Neutrophil (primary cell): ENCODE data around the gene OR7D4.

ENCODE experiments used
- H3K27ac ChIP-seq: fragments of 200-600 bp; sonication (generic); 2 replicates; pipeline ENCODE4 v1.5.1; 2016; ENCODE audit warnings: mild to moderate bottlenecking, moderate library complexity
- H3K27me3 ChIP-seq: fragments of 200-600 bp; sonication (generic); 2 replicates; pipeline ENCODE4 v1.6.0; 2016; ENCODE audit warnings: mild to moderate bottlenecking
- H3K36me3 ChIP-seq: fragments of 200-600 bp; sonication (generic); 2 replicates; pipeline ENCODE4 v1.5.1; 2017
- H3K4me1 ChIP-seq, 2 experiments: fragments of 200-600 bp in 1 of 2; sonication (generic) in 1 of 2; 1 replicate in 1 of 2; 2 replicates in 1 of 2; pipeline versions ENCODE4 v1.5.1 to v1.6.1; 2013 to 2016; ENCODE audit warnings: low read depth in 1 of 2, low read length in 1 of 2, mild to moderate bottlenecking in 1 of 2, moderate library complexity in 1 of 2; ENCODE audit not compliant: control insufficient read depth in 1 of 2, insufficient read depth in 1 of 2
- H3K4me3 ChIP-seq, 2 experiments: fragments of 200-600 bp in 1 of 2; sonication (generic) in 1 of 2; 1 replicate in 1 of 2; 2 replicates in 1 of 2; pipeline ENCODE4 v1.5.1; 2013 to 2016; ENCODE audit warnings: low read depth in 1 of 2, low read length in 1 of 2, mild to moderate bottlenecking in 1 of 2, moderate library complexity in 1 of 2
- H3K9me3 ChIP-seq: fragments of 200-600 bp; sonication (generic); 2 replicates; pipeline ENCODE4 v1.5.1; 2016
- TF ChIP-seq, protein P1 (sequence below): fragments of 200-600 bp; sonication (generic); IDR thresholded peaks from 2 replicates; pipeline ENCODE4 v1.5.1; 2016; ENCODE audit warnings: antibody characterized with exemption

The OR7D4 gene

DNA sequence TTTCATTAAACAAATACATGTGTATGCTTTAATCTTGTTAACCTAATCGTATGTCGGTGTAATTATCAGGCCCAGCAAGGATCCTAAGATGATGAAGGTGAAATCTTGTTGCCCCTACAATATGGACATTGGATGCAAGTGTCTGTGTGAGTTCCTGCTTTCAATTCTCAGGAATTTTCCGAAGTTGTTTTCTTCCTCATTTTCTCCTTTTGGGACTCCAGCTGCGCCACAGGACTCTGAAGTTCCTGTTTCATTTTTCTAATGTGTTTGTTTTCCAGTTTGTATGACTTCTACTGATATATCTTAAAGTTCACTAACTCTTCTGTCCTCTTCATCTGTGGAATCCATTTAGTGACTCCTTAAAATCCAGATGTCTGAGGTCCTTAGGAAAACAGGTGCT lies 52.5 kb downstream of the OR7D4 start:
- Histone ChIP-seq H3K27me3 (no peaks in the 10 kb centered on the region), H3K9me3 (peaks cover 6% of the 10 kb centered on the region), H3K36me3 (peaks cover 12% of the 10 kb centered on the region), H3K27ac (no peak overlapping the region), H3K4me3 (no peak overlapping the region), H3K4me1 (no peaks in the 10 kb centered on the region)
- TF ChIP-seq, protein P1, sequence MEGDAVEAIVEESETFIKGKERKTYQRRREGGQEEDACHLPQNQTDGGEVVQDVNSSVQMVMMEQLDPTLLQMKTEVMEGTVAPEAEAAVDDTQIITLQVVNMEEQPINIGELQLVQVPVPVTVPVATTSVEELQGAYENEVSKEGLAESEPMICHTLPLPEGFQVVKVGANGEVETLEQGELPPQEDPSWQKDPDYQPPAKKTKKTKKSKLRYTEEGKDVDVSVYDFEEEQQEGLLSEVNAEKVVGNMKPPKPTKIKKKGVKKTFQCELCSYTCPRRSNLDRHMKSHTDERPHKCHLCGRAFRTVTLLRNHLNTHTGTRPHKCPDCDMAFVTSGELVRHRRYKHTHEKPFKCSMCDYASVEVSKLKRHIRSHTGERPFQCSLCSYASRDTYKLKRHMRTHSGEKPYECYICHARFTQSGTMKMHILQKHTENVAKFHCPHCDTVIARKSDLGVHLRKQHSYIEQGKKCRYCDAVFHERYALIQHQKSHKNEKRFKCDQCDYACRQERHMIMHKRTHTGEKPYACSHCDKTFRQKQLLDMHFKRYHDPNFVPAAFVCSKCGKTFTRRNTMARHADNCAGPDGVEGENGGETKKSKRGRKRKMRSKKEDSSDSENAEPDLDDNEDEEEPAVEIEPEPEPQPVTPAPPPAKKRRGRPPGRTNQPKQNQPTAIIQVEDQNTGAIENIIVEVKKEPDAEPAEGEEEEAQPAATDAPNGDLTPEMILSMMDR: no peak

DNA sequence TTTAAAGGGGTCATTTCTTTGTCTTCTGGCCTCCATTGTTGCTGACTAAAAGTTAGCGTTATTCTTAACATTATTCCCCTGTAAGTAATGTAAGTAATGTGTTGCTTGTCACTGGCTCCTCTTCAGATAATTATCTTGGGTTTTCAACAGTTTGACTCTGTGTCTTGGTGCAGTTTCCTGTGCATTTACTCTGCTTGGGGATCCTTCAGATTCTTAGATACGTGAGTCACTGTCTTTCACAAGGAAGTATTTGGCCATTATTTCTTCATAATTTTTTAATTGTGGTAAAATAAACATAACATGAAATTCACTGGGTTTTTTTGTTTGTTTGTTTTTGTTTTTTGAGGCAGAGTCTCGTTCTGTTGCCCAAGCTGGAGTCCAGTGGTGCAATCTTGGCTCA lies 54.1 kb downstream of the OR7D4 start:
- Histone ChIP-seq H3K27ac (no peak overlapping the region), H3K4me1 (no peaks in the 10 kb centered on the region), H3K9me3 (peaks cover 21% of the 10 kb centered on the region), H3K36me3 (peaks cover 26% of the 10 kb centered on the region), H3K27me3 (no peaks in the 10 kb centered on the region), H3K4me3 (no peak overlapping the region)
- TF ChIP-seq, protein P1: no peak

DNA sequence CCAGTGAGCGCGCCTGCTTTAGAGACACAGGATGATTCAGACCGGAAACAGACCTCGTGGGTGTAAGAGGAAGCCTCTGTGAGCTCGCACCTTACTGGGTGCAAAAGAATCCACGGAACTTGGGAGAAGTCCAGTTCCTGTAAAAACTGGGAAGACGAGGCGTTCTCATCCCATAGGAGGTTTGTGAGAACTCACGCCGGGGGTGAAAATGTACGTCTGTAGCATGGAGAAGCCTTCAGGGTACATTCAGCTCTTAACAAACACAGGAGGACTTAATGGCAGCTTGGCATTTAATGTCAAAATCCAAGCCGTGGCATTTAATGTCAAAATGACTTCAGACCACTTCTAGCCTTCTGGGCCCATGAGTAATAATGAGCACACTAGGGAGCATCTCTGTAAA lies 58.0 kb downstream of the OR7D4 start:
- peaks cover 26% of the 10 kb centered on the region for H3K9me3 ChIP-seq
- no peak overlapping the region for H3K27ac ChIP-seq
- TF ChIP-seq, protein P1: no peak
- H3K36me3 ChIP-seq: peaks cover 65% of the 10 kb centered on the region
- no peaks in the 10 kb centered on the region for H3K27me3 ChIP-seq
- H3K4me1 ChIP-seq: no peaks in the 10 kb centered on the region
- H3K4me3 ChIP-seq: no peak overlapping the region
